CMK (cell line): ENCODE data around the gene ODAM.
"Not testable (repeated sequence)": the region's sequence is repeated elsewhere in the genome, so short reads cannot be mapped to it uniquely, and the experiment has no call there.

ENCODE experiments used
- DNase-seq: peaks from one replicate; pipeline ENCODE4 v3.0.0-alpha.2; 2010; ENCODE audit warnings: low read depth

ODAM gene

DNA sequence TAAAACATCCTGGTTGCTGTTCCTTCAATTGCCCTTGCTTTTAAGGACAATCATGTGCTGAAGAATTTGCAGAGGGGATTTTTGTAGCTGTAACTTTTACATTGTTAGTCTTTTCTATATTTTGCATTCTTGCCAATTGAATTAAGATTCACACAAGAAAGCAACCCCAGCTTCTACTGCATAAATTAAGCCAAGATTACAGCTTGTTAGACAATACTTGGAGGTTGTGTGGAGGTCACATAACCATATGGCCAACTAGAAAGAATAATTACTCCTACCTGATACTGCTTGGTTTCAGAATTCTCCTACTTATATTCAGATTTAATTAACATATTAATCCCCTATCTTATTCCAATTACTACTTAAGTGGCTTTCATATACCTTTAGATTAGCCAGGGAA lies 26.3 kb downstream of the ODAM start:
- DNase-seq = not testable (repeated sequence)

DNA sequence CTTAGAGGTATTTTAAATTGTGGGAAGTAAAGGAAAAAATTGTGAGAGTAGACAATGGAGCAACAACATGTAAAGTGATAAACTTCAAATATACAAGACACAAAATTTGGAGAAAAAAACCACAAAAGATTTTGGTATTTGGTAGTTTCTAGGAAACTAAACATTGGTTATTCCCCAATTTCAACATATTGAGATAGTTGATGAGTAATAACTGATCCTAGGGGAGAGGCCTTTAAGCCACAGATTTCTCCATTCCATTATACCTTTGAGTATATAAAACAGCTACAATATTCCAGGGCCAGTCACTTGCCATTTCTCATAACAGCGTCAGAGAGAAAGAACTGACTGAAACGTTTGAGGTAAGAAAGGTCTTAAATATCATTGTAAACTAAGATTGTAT lies 30.3 kb downstream of the ODAM start, which contains the start of gene FDCSP:
Gene FDCSP, plus strand, starts transcription at position 301 of the 400 bp plus-strand sequence. CDS start 5,071 bp downstream, outside the sequence.
- DNase-seq = no peak

DNA sequence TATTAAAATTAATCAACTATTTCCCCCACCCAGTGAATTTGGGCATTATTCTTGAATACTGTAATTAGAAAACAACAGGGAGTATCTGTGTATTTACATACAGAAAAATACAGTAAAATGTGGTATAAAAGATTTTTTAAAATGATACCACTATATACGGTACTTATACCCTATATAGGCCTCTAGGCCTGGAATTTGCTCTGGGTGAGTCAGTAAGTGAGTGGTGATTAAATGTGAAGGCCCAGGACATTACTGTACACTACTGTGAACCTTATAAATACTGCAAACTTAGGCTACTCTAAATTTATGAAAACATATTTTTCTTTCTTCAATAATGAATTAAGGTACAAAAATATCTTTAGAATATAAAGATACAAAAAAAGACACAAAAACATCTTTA lies 40.6 kb downstream of the ODAM start:
- no peak for DNase-seq

DNA sequence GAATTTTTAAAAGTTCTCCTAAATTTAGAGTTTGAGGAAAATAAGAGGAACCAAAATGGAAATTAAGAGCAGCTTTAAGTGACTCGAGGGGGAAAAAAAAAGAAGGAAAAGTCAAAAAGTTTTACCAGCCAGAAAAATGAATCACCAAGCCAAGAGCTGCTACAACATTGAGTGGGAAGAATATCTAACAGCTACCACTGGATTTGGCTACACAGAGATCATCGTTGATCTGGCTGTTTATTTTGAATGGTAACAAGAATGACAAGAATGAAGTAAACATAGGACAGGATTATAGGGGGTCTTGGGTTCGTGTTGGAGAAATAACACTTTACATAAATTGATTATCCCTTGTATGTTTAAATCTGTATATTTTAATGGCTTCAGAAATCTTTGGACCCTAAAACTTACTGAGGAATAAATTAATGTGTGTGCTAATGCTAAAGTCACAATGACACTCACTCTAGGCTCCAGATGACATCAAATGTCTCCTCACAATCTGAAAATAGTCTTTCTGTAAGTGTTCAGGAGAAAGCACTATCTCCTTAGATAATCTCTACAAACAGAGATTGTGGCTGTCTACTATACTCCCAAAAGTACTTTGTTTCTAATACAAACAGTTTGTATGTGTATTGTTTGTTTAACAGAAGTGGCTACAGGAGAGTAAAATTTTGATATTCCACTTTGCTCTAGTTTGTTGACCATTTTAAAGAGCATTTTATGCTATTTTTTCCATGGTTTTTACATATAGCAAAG lies 43.8 kb downstream of the ODAM start:
- no peak for DNase-seq

DNA sequence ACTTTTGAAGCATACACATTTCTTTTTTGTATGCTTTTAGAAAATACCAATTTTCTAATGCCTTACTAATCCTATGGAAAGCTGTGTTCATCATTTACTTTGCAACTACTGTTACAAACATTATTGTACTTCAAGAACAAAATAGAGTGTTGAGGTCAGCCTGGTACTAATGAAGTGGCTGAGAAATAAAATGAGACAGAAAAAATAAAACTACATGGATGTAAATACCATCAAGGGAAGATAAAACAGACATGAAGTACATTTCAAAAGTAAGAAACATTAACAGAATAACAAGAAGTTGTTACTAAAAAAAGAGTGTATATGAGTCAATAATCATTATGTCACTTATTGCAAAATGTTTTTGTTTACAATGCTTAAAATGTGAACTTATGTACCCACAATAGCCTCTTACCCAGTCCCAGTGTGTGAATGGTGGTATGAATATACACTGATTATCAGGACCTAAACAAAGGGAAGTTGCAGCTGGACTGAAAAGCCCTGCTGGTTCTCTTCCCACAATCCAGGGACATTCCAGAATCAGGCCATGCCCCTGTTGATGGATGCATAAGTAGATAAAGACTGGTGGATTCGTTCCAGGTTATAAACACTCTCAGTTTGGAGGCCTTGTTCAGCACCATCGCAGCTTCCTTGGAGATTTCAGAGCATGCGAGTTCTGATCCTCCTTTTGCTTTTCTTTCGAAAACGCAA lies 44.5 kb downstream of the ODAM start:
- no peak for DNase-seq

DNA sequence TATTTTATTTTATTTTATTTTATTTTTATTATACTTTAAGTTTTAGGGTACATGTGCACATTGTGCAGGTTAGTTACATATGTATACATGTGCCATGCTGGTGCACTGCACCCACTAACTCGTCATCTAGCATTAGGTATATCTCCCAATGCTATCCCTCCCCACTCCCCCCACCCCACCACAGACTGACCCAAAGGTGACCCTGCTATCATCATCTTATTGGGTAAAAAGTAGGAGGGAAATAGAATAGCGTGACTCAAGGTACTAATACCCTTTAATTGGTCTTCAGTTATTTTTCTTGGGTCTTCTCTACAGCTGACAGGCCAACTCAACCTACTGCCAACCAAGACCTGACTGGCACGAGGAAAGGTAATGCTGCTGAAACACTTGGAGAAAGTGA lies 46.8 kb downstream of the ODAM start, which contains the start of gene CSN3:
Gene CSN3, plus strand, starts transcription at position 301 of the 400 bp plus-strand sequence. CDS start 2,223 bp downstream, outside the sequence.
- DNase-seq = not testable (repeated sequence)

DNA sequence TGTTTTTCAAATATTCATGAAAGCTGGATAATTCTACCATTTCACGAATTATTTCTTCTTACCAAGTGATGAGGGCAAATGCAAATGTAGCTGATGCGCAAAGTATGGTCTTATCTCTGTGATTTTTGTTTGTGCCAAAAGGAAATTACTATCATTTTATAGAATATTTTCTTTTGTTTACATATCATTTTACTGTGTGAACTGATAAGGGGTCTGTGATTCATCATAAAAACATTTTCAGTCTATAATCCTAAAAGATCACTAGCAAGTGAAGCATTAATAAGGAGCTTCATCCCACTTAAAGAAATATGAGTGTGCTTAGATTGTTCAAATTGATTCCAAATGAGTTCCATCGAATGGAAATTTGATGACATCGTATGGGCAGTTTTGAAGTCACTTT lies 47.6 kb downstream of the ODAM start:
- DNase-seq = no peak

DNA sequence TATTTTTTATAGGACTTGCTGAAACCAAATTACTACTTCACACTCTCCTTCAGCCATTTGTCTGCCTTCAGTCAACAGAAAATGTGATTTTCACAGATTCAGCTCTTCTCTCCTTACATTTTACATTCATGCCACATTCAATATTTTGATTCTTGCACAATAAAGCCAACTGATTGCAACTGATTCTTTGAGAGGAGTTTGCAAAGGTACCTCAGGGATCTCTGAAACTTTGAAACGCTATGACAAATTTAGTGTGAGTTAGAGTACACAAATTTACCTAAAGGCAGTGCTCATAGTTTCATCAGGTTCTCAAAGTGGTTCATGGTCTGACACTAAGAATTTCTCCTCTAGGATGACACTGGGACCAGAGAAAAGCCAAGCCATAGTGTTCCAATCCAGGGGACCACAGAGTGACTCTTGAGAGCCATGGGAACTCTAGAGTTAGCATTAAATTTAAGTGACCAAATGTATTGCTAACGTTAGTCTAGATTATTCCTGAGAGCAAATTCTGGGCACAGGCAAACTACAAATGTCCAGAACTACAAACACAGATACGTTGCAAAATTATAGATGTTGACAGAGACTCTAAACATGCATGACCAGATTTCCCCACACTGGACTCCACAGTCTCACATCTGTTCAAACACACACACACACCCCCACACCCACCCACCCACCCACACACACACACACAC lies 55.9 kb downstream of the ODAM start:
- no peak for DNase-seq

DNA sequence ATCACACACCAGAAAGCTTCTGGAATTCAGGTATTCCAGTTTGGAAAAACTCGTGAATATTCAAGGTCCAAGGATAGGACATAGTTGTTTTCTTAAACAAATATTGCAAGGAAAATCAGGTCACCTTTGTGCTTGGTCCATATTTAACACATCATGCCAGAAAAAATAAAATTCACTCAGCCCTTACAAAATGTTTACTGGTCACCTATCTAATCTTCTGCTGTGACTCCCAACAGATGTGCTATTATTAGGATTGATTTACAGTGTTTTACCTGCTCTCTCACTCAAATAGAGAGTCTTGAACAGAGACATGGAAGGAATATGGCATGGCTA lies 56.4 kb downstream of the ODAM start:
- no peak for DNase-seq
